Adipocyte (in vitro differentiated cells): ENCODE data around the gene F7.

Experiments used
- DNase-seq: peaks from one replicate; pipeline ENCODE4 v3.0.0-alpha.2; 2015; ENCODE audit warnings: low read depth
- H3K27me3 ChIP-seq: replicated peaks from 2 replicates; pipeline ENCODE4 v1.7.0; 2013; ENCODE audit warnings: mild to moderate bottlenecking, low read length, moderate library complexity; ENCODE audit not compliant: control insufficient read depth, insufficient read depth
- H3K36me3 ChIP-seq: 2 replicates; pipeline ENCODE4 v1.7.0; 2013; ENCODE audit warnings: low read length, mild to moderate bottlenecking, moderate library complexity; ENCODE audit not compliant: control insufficient read depth, insufficient read depth, severe bottlenecking
- H3K4me1 ChIP-seq: 2 replicates; pipeline ENCODE4 v1.7.0; 2013; ENCODE audit warnings: mild to moderate bottlenecking, low read length, moderate library complexity; ENCODE audit not compliant: control insufficient read depth, insufficient read depth
- H3K4me3 ChIP-seq: 2 replicates; pipeline ENCODE4 v1.7.0; 2013; ENCODE audit warnings: mild to moderate bottlenecking, low read length, moderate library complexity
- H3K9ac ChIP-seq: 2 replicates; pipeline ENCODE4 v1.7.0; 2013; ENCODE audit warnings: mild to moderate bottlenecking, low read length, moderate library complexity
- H3K9me3 ChIP-seq: 2 replicates; pipeline ENCODE4 v1.7.0; 2013; ENCODE audit warnings: mild to moderate bottlenecking, low read length, moderate library complexity; ENCODE audit not compliant: control insufficient read depth

F7 gene

GRCh38 chr13:113116206-113116800 lies 10.7 kb downstream of the F7 start:
- DNase-seq = no peak
- Histone ChIP-seq H3K4me1 (no peaks in the 10 kb centered on the region), H3K27me3 (peaks cover 35% of the 10 kb centered on the region), H3K36me3 (no peaks in the 10 kb centered on the region), H3K9me3 (no peaks in the 10 kb centered on the region), H3K9ac (no peak overlapping the region), H3K4me3 (no peak overlapping the region)

GRCh38 chr13:113116871-113117271 lies 11.3 kb downstream of the F7 start:
- no peak overlapping the region for H3K4me3 ChIP-seq
- H3K9me3 ChIP-seq = no peaks in the 10 kb centered on the region
- H3K4me1 ChIP-seq = no peaks in the 10 kb centered on the region
- H3K27me3 ChIP-seq = peaks cover 35% of the 10 kb centered on the region
- no peaks in the 10 kb centered on the region for H3K36me3 ChIP-seq
- no peak for DNase-seq
- no peak overlapping the region for H3K9ac ChIP-seq

- peaks cover 35% of the 10 kb centered on the region for H3K27me3 ChIP-seq
- peak; percentile 42 for DNase-seq
- no peak overlapping the region for H3K4me3 ChIP-seq
- peaks cover 4% of the 10 kb centered on the region for H3K4me1 ChIP-seq
- no peaks in the 10 kb centered on the region for H3K9me3 ChIP-seq
- no peaks in the 10 kb centered on the region for H3K36me3 ChIP-seq
- no peak overlapping the region for H3K9ac ChIP-seq
Observed at GRCh38 chr13:113117335-113117872, 11.8 kb downstream of the F7 start.

GRCh38 chr13:113117911-113118260 lies 12.3 kb downstream of the F7 start:
- H3K4me1 ChIP-seq = peaks cover 7% of the 10 kb centered on the region
- no peaks in the 10 kb centered on the region for H3K9me3 ChIP-seq
- H3K36me3 ChIP-seq = no peaks in the 10 kb centered on the region
- H3K4me3 ChIP-seq = no peak overlapping the region
- H3K27me3 ChIP-seq = peaks cover 35% of the 10 kb centered on the region
- no peak overlapping the region for H3K9ac ChIP-seq
- DNase-seq = no peak

GRCh38 chr13:113118261-113119021 lies 12.8 kb downstream of the F7 start:
- H3K4me3 ChIP-seq = no peak overlapping the region
- H3K9me3 ChIP-seq = no peaks in the 10 kb centered on the region
- peaks cover 32% of the 10 kb centered on the region for H3K27me3 ChIP-seq
- H3K36me3 ChIP-seq = no peaks in the 10 kb centered on the region
- DNase-seq = no peak
- H3K4me1 ChIP-seq = peaks cover 10% of the 10 kb centered on the region
- H3K9ac ChIP-seq = no peak overlapping the region

GRCh38 chr13:113119166-113119821 lies 13.7 kb downstream of the F7 start:
- peaks cover 32% of the 10 kb centered on the region for H3K27me3 ChIP-seq
- DNase-seq = no peak
- H3K4me3 ChIP-seq = no peak overlapping the region
- no peaks in the 10 kb centered on the region for H3K36me3 ChIP-seq
- H3K9me3 ChIP-seq = no peaks in the 10 kb centered on the region
- H3K4me1 ChIP-seq = peaks cover 10% of the 10 kb centered on the region
- H3K9ac ChIP-seq = no peak overlapping the region

GRCh38 chr13:113119822-113120189 lies 14.2 kb downstream of the F7 start:
- H3K9me3 ChIP-seq = no peaks in the 10 kb centered on the region
- H3K4me3 ChIP-seq = no peak overlapping the region
- H3K27me3 ChIP-seq = peaks cover 28% of the 10 kb centered on the region
- H3K9ac ChIP-seq = no peak overlapping the region
- peaks cover 10% of the 10 kb centered on the region for H3K4me1 ChIP-seq
- no peak for DNase-seq
- H3K36me3 ChIP-seq = no peaks in the 10 kb centered on the region

- Histone ChIP-seq H3K36me3 (no peaks in the 10 kb centered on the region), H3K9ac (no peak overlapping the region), H3K9me3 (no peaks in the 10 kb centered on the region), H3K4me3 (no peak overlapping the region), H3K27me3 (peaks cover 22% of the 10 kb centered on the region), H3K4me1 (peaks cover 10% of the 10 kb centered on the region)
- DNase-seq = no peak
Observed at GRCh38 chr13:113120300-113121182, 14.9 kb downstream of the F7 start.

- H3K4me1 ChIP-seq = peaks cover 10% of the 10 kb centered on the region
- peaks cover 22% of the 10 kb centered on the region for H3K27me3 ChIP-seq
- no peak for DNase-seq
- no peaks in the 10 kb centered on the region for H3K9me3 ChIP-seq
- H3K36me3 ChIP-seq = no peaks in the 10 kb centered on the region
- no peak overlapping the region for H3K4me3 ChIP-seq
- H3K9ac ChIP-seq = no peak overlapping the region
Observed at GRCh38 chr13:113121183-113121927, 15.8 kb downstream of the F7 start.

GRCh38 chr13:113121928-113122471 lies 16.4 kb downstream of the F7 start:
- Histone ChIP-seq H3K9ac (peak overlapping the region; percentile 52), H3K4me3 (peak overlapping the region; percentile 53), H3K4me1 (peaks cover 10% of the 10 kb centered on the region), H3K27me3 (peaks cover 22% of the 10 kb centered on the region), H3K36me3 (no peaks in the 10 kb centered on the region), H3K9me3 (no peaks in the 10 kb centered on the region)
- DNase-seq = no peak
